GM12875 (cell line): Measurements from ENCODE around the gene CYTH1.

Experiments used
- H3K4me3 ChIP-seq: one replicate; pipeline ENCODE4 v1.5.1; 2011; ENCODE audit warnings: low read depth, low read length, control low read depth
- CTCF ChIP-seq: IDR thresholded peaks from 2 replicates; pipeline ENCODE4 v1.5.1; 2011; ENCODE audit warnings: low read depth, mild to moderate bottlenecking, control low read depth, inconsistent platforms, low read length, moderate library complexity, borderline replicate concordance; ENCODE audit not compliant: insufficient read depth

CYTH1 gene

GRCh38 chr17:78648293-78648692 lies 133.8 kb downstream of the CYTH1 start:
- no peak for TF ChIP-seq CTCF

GRCh38 chr17:78647032-78647431 lies 135.0 kb downstream of the CYTH1 start:
- TF ChIP-seq CTCF: no peak

More at GRCh38 chr17:78648293-78648692, 133.8 kb downstream of the CYTH1 start:
- H3K4me3 ChIP-seq: no peak overlapping the region

DNA sequence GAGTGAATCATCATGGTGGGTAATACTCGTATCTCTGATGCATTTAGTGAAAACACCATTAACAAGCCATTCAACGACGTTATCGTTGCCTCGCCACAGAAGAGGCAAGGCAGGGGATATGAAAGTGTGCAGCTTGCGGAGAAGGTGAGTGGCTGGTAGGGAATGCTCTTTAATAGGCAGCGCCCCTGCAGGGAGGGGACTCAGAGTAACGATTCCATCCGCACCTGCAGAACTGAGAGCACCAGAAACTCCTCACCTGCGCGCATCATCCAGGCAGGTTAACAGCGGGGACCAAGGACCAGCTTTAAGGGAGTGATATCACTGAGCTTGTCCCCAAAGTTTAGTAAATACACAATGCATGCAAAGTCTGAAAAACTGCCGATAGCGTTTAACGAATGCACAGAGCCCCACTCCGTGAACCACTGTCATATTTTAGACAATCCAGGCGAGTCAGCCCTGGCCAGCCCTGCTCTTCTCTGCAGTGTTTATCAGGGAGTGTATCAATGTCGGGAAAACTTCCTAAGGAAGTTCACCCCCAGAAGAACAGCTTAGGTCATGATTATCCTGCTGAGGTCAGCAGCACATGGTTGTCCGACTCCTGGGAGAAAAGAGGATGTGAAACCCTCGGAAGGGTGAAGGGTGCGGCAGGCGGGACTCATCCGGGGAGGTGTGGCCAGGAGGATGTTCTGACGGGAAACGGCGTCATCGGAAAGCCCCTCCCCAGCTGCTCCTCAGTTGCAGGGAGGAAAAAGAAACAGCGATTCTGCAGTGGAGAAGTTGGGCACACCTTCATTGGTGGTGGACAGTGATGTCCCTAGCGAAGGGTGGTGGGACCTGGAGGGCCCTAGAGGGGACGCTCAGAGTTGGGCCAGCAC lies 136.4 kb downstream of the CYTH1 start:
- no peak for TF ChIP-seq CTCF
- H3K4me3 ChIP-seq: no peak overlapping the region

More at GRCh38 chr17:78647032-78647431, 135.0 kb downstream of the CYTH1 start:
- H3K4me3 ChIP-seq: no peak overlapping the region

DNA sequence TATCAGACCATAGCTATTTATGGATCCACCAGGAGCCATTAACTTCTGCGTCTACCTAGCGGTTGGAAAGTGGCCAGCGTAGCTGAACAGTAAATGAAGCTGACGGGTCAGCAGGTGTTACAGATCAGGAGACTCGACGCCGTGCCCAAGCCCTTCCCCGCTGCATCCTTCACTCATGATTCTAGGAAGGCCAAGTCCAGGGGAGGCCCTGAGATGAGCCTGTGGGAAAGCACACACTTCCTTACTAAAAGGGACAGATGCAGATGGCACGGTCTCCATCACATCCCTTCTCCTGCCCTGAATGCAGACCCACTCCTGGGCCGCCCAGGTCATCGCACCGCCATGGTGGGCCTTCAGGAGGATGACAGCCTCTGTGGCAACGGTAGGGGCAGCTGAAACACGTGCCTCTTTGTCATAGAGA lies 137.1 kb downstream of the CYTH1 start:
- no peak for TF ChIP-seq CTCF
- no peak overlapping the region for H3K4me3 ChIP-seq

- no peak for TF ChIP-seq CTCF
- H3K4me3 ChIP-seq: no peak overlapping the region
Measured at GRCh38 chr17:78644224-78644623, 137.8 kb downstream of the CYTH1 start.

DNA sequence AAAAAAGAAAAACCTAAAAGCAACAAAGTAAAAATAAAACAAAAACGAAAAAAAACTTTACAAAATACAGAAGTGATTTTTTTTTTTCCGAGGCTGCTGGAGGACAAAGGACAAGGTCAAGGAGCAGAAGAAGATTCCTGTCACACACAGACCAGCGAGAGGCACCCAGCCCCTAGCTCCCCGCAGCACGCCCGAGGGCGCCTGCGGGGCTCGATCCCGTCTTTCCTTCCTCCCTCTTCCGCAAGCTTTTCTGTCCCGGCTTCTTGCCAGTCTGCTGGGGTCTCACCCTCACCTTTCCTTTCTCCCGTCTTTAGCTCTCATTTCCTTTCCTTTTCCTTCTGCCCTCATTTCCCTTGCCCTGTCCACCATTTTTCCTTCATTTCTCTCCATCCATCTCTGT lies 138.7 kb downstream of the CYTH1 start:
- no peak overlapping the region for H3K4me3 ChIP-seq
- TF ChIP-seq CTCF: no peak

DNA sequence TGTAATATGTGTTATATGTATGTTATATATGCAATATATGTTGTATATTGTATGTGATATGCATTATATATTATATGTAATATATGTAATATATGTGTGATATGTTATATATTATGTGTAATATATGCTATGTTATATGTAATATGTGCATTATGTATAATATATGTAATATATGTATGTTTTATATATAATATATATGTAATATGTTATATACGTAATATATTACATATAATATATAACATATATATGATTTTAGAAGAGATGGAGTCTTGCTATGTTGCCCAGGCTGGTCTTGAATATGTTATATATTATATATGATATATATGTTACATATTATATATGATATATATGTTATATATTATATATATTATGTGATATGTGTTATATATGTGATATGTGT lies 139.4 kb downstream of the CYTH1 start:
- H3K4me3 ChIP-seq: no peak overlapping the region
- no peak for TF ChIP-seq CTCF
